Mononuclear cell (primary cell): ENCODE measurements around the gene LTBP4. TPM values are rescaled to one million over a fixed set of nuclear protein-coding genes. Genes with fewer than 3 reads are reported as not detected.

Experiments used
- H3K27me3 ChIP-seq: 2 replicates; pipeline ENCODE4 v1.6.0; 2011; ENCODE audit warnings: low read length, control low read depth; ENCODE audit not compliant: insufficient read depth
- H3K4me1 ChIP-seq: 2 replicates; pipeline ENCODE4 v1.5.1; 2011; ENCODE audit warnings: mild to moderate bottlenecking, low read length, control low read depth; ENCODE audit not compliant: insufficient read depth
- H3K4me3 ChIP-seq: 2 replicates; pipeline ENCODE4 v1.5.1; 2011; ENCODE audit warnings: mild to moderate bottlenecking, low read length, moderate library complexity
- H3K9me3 ChIP-seq: 2 replicates; pipeline ENCODE4 v1.5.1; 2011; ENCODE audit warnings: low read depth, mild to moderate bottlenecking, control low read depth, low read length
- total RNA-seq: library from RNA; depleted of rRNA; stranded (reverse); fragments of >200 nt; gene quantifications from one replicate; pipeline ENCODE4 v1.2.3, GENCODE V29; 2012

The LTBP4 gene
- total RNA-seq, 1 donor = 16.2 TPM

DNA sequence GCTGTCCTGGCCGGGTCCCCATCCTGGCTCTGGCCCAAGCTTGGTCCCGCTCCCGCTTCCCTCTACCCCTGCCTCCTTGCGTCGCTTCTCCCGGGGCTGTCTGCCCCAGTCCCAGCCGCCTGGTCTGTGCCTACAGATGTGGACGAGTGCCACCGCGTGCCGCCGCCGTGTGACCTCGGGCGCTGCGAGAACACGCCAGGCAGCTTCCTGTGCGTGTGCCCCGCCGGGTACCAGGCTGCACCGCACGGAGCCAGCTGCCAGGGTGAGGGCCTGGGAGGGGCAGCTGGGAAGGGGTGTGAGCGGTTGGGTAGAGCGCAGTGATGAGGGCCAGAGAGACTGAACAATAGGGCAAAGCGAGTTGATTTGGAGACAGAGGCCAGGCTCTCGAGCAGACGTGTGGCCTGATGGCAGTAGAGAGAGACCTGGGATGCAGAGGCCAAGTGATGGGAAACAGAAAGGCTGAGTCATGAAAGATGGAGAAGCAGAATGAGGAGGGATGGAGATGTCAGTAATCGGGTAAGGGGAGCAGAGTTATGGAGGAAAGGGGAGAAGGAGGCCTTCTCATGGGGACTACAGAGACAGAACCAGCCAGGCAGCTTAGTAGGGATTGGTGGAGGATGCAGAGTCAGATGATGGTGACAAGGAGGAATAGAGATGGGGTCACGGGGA lies 9.4 kb downstream of the LTBP4 start:
- H3K27me3 ChIP-seq = peaks cover 4% of the 10 kb centered on the region
- no peaks in the 10 kb centered on the region for H3K9me3 ChIP-seq
- H3K4me3 ChIP-seq = no peak overlapping the region
- peaks cover 53% of the 10 kb centered on the region for H3K4me1 ChIP-seq

DNA sequence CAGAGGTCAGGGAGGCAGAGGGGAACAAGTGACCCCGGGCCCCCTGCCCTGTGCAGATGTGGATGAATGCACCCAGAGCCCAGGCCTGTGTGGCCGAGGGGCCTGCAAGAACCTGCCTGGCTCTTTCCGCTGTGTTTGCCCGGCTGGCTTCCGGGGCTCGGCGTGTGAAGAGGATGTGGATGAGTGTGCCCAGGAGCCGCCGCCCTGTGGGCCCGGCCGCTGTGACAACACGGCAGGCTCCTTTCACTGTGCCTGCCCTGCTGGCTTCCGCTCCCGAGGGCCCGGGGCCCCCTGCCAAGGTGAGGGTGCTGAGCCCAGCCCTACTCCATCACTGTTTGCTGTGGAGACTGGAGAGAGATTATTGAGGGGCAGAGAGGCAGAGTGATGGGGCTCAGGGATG lies 9.9 kb downstream of the LTBP4 start:
- H3K27me3 ChIP-seq = peaks cover 4% of the 10 kb centered on the region
- H3K4me1 ChIP-seq = peaks cover 47% of the 10 kb centered on the region
- no peaks in the 10 kb centered on the region for H3K9me3 ChIP-seq
- no peak overlapping the region for H3K4me3 ChIP-seq

DNA sequence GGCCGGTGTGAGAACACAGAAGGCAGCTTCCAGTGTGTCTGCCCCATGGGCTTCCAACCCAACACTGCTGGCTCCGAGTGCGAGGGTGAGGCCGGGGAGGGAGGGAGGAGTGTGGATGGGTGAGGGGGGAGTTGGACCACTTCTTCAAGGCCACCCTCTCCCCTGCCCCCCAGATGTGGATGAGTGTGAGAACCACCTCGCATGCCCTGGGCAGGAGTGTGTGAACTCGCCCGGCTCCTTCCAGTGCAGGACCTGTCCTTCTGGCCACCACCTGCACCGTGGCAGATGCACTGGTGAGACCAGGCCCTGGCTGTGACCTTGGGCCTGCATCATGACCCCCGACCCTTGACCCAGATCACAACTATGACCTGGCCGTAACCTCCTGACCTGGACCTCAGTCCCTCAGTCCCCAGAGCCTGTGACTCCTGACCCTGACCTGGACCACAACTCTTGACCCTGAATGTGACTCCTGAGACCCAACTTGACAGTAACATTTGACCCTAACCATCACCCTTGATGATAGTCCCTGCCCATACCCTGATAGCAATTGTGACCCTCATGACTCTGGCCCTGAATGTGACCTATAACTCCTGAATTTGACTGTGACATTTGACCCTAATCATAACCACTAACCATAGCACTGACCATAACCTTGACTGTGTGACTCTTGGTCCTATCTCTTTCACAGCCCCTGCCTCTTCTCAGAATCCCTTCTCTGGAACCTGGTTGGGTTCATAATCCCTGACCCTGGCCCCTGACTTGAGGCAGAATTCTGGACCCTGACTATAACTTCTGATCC lies 10.9 kb downstream of the LTBP4 start:
- no peaks in the 10 kb centered on the region for H3K9me3 ChIP-seq
- no peak overlapping the region for H3K4me3 ChIP-seq
- no peaks in the 10 kb centered on the region for H3K27me3 ChIP-seq
- H3K4me1 ChIP-seq = peaks cover 41% of the 10 kb centered on the region

DNA sequence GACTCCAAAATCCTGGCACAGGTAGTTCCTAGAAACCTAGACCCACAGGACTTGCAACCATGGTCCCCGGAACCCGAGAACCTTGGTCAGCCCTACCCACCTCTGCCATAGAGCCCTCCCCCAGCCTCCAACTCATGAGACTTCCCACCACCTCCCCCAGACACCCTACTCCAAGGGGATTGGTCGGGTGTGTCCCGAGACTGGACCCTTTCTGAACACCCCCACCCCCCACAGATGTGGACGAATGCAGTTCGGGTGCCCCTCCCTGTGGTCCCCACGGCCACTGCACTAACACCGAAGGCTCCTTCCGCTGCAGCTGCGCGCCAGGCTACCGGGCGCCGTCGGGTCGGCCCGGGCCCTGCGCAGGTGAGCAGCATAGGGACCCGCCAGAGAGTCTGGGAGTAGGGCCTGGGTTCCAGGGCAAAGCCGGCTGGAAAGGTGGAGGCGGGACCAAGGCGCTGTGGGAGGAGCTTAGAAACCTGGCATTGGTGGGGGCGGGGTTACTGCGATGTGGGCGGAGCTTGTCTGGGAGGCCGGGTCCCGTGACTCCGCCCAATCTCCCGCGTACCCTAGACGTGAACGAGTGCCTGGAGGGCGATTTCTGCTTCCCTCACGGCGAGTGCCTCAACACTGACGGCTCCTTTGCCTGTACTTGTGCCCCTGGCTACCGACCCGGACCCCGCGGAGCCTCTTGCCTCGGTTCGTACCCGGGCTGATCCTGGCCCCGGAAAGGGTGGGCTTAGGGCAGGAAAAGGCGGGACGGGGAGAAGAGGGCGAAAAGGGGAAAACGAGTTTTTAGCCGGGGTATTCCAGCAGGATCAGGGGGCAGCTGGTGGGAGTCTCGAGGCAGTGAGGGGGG lies 11.9 kb downstream of the LTBP4 start:
- Histone ChIP-seq H3K27me3 (no peaks in the 10 kb centered on the region), H3K9me3 (no peaks in the 10 kb centered on the region), H3K4me3 (peak overlapping the region; percentile 37), H3K4me1 (peaks cover 41% of the 10 kb centered on the region)

DNA sequence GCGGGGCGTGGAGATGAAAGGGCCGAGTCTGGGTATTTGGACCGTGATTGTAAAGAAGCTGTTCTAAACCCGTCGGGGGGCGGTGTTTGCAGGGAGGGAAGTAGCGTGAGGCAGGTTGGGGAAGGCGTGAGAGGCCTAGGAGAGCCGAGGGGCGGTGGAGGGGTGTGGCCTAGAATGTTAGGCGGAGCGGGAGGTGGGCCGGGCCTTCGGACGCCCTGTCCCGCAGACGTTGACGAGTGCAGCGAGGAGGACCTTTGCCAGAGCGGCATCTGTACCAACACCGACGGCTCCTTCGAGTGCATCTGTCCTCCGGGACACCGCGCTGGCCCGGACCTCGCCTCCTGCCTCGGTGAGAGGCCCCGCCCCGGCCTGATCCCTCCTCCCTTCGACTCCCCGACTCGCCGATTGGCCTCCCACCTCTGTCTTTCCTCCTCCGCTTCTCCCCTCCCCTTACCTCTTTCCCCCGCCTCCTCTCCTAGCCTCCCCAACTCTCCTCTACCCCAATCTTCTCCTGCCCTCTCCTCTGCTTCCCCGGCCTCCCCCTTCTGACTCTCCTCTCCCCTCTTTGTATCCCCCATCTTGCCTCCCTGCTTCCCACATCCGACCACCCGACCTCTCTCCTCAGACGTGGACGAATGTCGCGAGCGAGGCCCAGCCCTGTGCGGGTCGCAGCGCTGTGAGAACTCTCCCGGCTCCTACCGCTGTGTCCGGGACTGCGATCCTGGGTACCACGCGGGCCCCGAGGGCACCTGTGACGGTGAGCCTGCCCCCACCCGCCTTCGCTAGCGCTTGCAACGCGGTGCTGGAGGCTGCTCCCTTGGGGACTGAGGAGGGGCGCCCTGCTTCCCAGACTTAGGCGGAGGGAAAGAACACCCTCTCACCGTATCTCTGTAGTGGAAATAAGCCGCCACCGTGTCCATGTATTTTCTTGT lies 12.8 kb downstream of the LTBP4 start:
- Histone ChIP-seq H3K9me3 (no peaks in the 10 kb centered on the region), H3K4me1 (peaks cover 39% of the 10 kb centered on the region), H3K27me3 (no peaks in the 10 kb centered on the region), H3K4me3 (peak overlapping the region; percentile 37)

DNA sequence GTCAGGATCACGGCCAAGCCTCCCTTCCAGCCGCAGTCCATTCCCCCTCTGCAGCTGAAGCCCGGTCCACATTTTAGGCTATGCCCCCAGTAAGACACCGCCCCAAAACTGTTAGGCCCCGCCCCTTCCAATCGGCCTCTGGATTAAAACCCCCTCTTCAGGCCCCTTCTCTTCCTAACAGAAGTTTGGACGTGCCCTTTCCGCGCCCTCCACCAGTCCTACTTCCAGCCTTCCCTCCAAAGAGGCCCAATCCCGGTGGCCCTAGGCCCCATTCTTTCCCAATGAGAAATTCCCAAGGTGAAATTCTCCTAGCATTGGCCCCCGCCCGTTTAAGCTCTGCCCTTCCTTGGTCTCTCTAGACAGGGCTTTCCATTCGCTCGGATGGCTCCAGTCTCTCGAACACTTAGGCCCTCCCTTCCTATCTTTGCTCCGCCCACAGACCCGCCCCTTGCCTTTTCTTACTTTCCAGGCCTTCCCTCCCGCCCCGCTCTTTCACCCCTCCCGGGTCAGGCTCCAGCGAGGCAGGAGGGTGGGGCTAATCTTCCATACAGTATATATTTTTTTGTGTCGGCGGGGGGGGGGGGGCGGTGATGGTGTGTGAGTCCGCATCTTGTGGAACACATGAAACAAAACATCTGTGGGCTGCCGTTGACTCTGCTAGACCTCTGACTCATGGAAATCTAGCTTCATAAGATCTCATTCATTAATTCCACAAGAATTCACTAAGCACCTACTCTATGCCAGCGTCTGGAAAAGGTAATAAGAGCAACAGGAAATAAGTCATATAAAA lies 13.6 kb downstream of the LTBP4 start:
- H3K4me1 ChIP-seq = peaks cover 32% of the 10 kb centered on the region
- H3K9me3 ChIP-seq = no peaks in the 10 kb centered on the region
- no peaks in the 10 kb centered on the region for H3K27me3 ChIP-seq
- peak overlapping the region; percentile 37 for H3K4me3 ChIP-seq

DNA sequence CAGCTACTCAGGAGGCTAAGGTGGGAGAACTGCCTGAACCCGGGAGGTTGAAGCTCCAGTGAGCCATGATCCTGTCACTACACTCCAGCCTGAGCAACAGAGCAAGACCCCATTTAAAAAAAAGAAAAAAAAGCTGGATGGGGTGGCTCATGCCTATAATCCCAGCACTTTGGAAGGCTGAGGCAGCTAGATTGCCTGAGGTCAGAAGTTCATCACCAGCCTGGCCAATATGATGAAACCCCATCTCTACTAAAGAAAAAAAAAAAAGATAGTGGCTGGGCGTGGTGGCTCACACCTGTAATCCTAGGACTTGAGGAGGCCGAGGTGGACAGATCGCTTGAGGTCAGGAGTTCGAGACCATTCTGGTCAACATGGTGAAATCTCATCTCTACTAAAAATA lies 15.0 kb downstream of the LTBP4 start:
- Histone ChIP-seq H3K9me3 (no peaks in the 10 kb centered on the region), H3K27me3 (no peaks in the 10 kb centered on the region), H3K4me3 (no peak overlapping the region), H3K4me1 (peaks cover 20% of the 10 kb centered on the region)

DNA sequence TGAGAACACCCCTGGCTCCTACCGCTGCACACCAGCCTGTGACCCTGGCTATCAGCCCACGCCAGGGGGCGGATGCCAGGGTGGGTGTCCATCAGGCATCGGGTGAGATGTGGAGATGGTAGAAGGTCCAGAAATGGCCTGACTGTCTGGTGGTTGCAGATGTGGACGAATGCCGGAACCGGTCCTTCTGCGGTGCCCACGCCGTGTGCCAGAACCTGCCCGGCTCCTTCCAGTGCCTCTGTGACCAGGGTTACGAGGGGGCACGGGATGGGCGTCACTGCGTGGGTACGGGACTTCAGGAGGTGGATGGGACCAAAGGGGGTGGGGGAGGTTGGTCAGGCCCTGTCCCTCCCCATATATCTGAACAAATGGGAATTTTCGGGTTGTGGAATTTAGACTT lies 15.8 kb downstream of the LTBP4 start:
- Histone ChIP-seq H3K27me3 (no peaks in the 10 kb centered on the region), H3K4me3 (no peak overlapping the region), H3K9me3 (no peaks in the 10 kb centered on the region), H3K4me1 (peaks cover 20% of the 10 kb centered on the region)

DNA sequence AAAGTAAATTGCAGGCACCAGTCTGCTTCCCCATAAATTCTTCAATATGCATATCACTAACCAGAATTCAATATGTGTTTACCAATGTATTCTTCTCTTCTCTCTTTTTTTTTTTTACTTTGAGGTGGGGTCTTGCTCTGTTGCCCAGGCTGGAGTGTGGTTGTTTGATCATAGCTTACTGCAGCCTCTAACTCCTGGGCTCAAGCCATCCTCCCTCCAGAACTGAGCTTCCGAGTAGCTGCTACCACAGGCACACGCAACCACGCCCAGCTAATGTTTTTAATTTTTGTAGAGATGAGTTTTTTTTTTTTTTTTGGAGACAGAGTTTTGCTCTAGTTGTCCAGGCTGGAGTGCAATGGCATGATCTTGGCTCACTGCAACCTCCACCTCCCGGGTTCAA lies 16.8 kb downstream of the LTBP4 start:
- Histone ChIP-seq H3K27me3 (no peaks in the 10 kb centered on the region), H3K9me3 (no peaks in the 10 kb centered on the region), H3K4me1 (peaks cover 18% of the 10 kb centered on the region), H3K4me3 (no peak overlapping the region)

DNA sequence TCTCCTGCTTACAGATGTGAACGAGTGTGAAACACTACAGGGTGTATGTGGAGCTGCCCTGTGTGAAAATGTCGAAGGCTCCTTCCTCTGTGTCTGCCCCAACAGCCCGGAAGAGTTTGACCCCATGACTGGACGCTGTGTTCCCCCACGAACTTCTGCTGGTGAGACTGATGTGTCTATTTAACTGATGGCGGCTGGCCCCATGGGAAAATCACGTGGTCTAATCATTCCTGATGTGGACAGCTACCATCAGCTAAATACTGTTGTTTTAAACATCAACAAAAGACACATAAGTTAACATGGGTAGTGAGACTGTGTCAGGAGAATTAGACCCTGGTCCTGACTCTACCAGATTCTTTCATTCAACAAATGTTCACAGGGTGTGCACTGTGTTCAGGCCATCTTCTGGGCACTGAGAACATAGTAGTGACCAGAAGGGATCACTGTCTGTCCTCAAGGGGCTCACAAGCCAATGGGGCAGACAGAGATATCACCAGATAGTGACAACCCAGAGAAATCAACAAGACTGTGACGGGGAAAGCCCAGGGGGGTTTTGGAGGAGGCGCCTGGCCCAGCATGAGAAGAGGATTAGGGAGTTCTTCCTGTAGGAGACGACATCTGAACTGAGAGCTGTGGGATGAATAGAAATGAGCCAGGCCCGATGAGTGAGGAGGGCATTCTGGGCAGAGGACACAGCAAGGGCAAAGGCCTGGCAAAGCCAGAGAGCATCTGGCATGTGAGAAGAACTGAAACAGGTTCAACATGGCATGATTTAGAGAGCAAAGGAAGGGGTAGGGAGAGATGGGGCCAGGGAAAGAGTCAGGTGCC lies 18.4 kb downstream of the LTBP4 start:
- H3K27me3 ChIP-seq = no peaks in the 10 kb centered on the region
- no peak overlapping the region for H3K4me3 ChIP-seq
- H3K4me1 ChIP-seq = peaks cover 4% of the 10 kb centered on the region
- H3K9me3 ChIP-seq = no peaks in the 10 kb centered on the region

DNA sequence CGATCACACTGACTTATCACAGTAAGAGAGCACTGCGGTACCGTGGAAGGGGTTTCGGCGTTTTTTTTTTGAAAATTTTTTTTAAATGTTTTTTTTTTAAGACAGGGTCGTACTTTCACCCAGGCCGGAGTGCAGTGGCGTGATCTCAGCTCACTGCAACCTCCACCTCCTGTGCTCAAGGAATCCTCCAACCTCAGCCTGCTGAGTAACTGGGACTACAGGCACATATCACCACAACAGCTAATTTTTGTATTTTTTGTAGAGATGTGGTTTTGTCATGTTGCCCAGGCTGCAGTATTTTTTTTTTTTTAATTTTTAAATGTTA lies 19.0 kb downstream of the LTBP4 start:
- no peaks in the 10 kb centered on the region for H3K4me1 ChIP-seq
- no peaks in the 10 kb centered on the region for H3K9me3 ChIP-seq
- H3K4me3 ChIP-seq = no peak overlapping the region
- no peaks in the 10 kb centered on the region for H3K27me3 ChIP-seq

DNA sequence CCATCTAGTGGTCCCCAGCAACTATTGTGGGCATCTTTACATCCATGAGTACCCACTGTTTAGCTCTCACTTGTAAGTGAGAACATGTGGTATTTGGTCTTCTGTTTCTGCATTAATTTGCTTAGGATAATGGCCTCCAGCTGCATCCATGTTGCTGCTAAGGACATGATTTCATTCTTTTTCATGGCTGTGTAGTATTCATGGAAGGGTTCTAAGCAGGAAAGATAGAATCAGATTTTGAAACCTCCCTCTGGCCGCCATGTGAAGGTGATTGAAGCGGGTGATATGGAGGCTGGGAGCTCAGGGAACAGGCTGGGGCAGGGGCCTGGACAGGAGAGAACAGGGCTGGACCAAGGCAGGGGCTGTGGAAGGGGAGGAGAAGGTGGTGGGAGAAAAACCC lies 20.1 kb downstream of the LTBP4 start:
- no peaks in the 10 kb centered on the region for H3K9me3 ChIP-seq
- H3K4me3 ChIP-seq = no peak overlapping the region
- H3K4me1 ChIP-seq = no peaks in the 10 kb centered on the region
- H3K27me3 ChIP-seq = no peaks in the 10 kb centered on the region

DNA sequence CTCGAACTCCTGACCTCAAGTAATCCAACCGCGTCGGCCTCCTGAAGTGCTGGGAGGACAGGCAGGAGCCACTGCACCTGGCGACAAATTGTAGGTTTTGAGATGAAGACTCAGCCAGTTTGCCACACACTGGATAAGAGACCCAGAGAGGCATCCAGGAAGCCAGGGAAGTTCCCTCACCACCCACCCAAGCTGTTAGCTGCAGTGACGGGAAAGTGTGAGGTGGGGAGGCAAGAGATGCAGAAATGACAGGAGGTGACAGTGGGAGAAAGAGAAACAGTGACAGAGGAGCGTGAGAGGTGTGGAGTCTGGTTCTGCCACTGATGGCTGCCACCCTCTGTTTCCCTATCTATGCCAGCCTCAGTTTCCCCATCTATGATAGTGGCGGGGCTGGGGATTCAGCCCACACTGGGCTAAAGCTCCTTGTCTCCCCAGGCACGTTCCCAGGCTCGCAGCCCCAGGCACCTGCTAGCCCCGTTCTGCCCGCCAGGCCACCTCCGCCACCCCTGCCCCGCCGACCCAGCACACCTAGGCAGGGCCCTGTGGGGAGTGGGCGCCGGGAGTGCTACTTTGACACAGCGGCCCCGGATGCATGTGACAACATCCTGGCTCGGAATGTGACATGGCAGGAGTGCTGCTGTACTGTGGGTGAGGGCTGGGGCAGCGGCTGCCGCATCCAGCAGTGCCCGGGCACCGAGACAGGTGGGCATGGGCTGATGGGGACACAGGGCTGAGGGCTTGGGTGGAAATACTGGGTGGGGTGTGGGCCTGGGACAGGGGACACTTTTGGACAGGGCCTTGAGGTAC lies 21.0 kb downstream of the LTBP4 start:
- no peak overlapping the region for H3K4me3 ChIP-seq
- H3K4me1 ChIP-seq = no peaks in the 10 kb centered on the region
- no peaks in the 10 kb centered on the region for H3K27me3 ChIP-seq
- H3K9me3 ChIP-seq = no peaks in the 10 kb centered on the region
